Smooth muscle cell of the brain vasculature (primary cell): ENCODE results near the gene IFNL2.

ENCODE experiments used
- DNase-seq: peaks from one replicate; pipeline ENCODE4 v3.0.0-alpha.2; 2012; ENCODE audit warnings: low read depth, low spot score

IFNL2 gene

GRCh38 chr19:39318071-39318470, 49.9 kb downstream of the IFNL2 start:
- DNase-seq, result no peak

GRCh38 chr19:39318690-39319089, 50.5 kb downstream of the IFNL2 start:
- no peak for DNase-seq

- DNase-seq, result no peak
These were observed 51.1 kb downstream of the IFNL2 start for GRCh38 chr19:39319098-39319891.
